Measurements from ENCODE around the gene CIRBP. TPM values are rescaled to one million over a fixed set of nuclear protein-coding genes. Genes with fewer than 3 reads are reported as not detected.

The CIRBP gene
- total RNA-seq, 1 experiment from 2014 or later: 66.6 TPM

DNA sequence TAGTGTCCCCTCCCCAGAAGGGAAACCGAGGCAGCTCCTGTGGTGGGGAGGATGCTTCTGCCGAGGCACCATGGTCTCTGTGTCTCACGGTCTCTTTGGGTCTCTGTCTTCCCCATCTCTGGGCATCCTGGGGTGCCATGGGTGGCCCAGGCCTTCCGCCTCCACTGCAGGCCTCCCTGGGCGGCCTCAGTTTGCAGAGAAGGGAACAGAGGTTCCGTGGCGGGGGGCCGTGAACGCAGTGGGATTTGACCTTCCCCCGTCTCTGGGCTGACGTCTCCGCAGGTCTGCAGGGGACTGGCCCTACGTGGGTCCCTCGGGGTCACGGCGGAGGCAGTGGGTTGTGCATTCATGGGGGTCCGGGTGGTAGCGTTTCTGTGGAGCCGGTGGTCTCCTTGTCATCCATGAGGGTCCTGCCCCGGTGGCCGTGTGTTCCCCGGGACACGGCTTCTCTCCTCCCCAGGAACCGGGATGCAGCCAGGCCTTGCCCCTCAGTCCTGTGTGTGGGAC is 21.1 kb downstream of the CIRBP start:
- no peaks in the 10 kb centered on the region for H3K36me3 ChIP-seq (ENCODE audit: control insufficient read depth, insufficient read depth, low read length)
- intact Hi-C loops (cut with micrococcal nuclease; ENCODE audit: unreplicated experiment): no loop called here
- DNase-seq (ENCODE audit: low read depth, low spot score) (no peak), ATAC-seq (no peak)
- ChIA-PET CTCF (no interaction called here), POLR2A (no interaction called here)
- no peak overlapping the region for H3K4me3 ChIP-seq (ENCODE audit: low read depth in 2 of 2, low read length in 2 of 2)
- H3K27ac ChIP-seq (ENCODE audit: low read length): no peak overlapping the region
- TF ChIP-seq TCF7L2 (IDR thresholded peaks at IDR 0.05; ENCODE audit: low read depth, low read length) (no peak), POLR2AphosphoS5 (IDR thresholded peaks at IDR 0.05; ENCODE audit: low read depth, low read length) (no peak), SIN3A (IDR thresholded peaks at IDR 0.05; ENCODE audit: borderline replicate concordance, insufficient read depth, low read depth, low read length) (no peak)
- TF ChIP-seq, protein P1, sequence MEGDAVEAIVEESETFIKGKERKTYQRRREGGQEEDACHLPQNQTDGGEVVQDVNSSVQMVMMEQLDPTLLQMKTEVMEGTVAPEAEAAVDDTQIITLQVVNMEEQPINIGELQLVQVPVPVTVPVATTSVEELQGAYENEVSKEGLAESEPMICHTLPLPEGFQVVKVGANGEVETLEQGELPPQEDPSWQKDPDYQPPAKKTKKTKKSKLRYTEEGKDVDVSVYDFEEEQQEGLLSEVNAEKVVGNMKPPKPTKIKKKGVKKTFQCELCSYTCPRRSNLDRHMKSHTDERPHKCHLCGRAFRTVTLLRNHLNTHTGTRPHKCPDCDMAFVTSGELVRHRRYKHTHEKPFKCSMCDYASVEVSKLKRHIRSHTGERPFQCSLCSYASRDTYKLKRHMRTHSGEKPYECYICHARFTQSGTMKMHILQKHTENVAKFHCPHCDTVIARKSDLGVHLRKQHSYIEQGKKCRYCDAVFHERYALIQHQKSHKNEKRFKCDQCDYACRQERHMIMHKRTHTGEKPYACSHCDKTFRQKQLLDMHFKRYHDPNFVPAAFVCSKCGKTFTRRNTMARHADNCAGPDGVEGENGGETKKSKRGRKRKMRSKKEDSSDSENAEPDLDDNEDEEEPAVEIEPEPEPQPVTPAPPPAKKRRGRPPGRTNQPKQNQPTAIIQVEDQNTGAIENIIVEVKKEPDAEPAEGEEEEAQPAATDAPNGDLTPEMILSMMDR (IDR thresholded peaks at IDR 0.05): no peak
- TF ChIP-seq, protein P2, sequence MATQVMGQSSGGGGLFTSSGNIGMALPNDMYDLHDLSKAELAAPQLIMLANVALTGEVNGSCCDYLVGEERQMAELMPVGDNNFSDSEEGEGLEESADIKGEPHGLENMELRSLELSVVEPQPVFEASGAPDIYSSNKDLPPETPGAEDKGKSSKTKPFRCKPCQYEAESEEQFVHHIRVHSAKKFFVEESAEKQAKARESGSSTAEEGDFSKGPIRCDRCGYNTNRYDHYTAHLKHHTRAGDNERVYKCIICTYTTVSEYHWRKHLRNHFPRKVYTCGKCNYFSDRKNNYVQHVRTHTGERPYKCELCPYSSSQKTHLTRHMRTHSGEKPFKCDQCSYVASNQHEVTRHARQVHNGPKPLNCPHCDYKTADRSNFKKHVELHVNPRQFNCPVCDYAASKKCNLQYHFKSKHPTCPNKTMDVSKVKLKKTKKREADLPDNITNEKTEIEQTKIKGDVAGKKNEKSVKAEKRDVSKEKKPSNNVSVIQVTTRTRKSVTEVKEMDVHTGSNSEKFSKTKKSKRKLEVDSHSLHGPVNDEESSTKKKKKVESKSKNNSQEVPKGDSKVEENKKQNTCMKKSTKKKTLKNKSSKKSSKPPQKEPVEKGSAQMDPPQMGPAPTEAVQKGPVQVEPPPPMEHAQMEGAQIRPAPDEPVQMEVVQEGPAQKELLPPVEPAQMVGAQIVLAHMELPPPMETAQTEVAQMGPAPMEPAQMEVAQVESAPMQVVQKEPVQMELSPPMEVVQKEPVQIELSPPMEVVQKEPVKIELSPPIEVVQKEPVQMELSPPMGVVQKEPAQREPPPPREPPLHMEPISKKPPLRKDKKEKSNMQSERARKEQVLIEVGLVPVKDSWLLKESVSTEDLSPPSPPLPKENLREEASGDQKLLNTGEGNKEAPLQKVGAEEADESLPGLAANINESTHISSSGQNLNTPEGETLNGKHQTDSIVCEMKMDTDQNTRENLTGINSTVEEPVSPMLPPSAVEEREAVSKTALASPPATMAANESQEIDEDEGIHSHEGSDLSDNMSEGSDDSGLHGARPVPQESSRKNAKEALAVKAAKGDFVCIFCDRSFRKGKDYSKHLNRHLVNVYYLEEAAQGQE (IDR thresholded peaks at IDR 0.05; ENCODE audit: insufficient read depth in 1 of 2, low read depth in 2 of 2, low read length in 1 of 2): no peak
- H3K27me3 ChIP-seq (ENCODE audit: control insufficient read depth, insufficient read depth, low read length): no peaks in the 10 kb centered on the region
- no TSS peak for BruUV-seq (replicated peaks)
- H3K9me3 ChIP-seq (ENCODE audit: control insufficient read depth, insufficient read depth, low read depth, low read length): no peaks in the 10 kb centered on the region
- in situ Hi-C loops (cut with HindIII; ENCODE audit: low pct_unique_long_range_greater_than_20kb, low sequenced_read_pairs): no loop called here
- H3K4me1 ChIP-seq (ENCODE audit: control insufficient read depth, insufficient read depth, low read length): peaks cover 16% of the 10 kb centered on the region

DNA sequence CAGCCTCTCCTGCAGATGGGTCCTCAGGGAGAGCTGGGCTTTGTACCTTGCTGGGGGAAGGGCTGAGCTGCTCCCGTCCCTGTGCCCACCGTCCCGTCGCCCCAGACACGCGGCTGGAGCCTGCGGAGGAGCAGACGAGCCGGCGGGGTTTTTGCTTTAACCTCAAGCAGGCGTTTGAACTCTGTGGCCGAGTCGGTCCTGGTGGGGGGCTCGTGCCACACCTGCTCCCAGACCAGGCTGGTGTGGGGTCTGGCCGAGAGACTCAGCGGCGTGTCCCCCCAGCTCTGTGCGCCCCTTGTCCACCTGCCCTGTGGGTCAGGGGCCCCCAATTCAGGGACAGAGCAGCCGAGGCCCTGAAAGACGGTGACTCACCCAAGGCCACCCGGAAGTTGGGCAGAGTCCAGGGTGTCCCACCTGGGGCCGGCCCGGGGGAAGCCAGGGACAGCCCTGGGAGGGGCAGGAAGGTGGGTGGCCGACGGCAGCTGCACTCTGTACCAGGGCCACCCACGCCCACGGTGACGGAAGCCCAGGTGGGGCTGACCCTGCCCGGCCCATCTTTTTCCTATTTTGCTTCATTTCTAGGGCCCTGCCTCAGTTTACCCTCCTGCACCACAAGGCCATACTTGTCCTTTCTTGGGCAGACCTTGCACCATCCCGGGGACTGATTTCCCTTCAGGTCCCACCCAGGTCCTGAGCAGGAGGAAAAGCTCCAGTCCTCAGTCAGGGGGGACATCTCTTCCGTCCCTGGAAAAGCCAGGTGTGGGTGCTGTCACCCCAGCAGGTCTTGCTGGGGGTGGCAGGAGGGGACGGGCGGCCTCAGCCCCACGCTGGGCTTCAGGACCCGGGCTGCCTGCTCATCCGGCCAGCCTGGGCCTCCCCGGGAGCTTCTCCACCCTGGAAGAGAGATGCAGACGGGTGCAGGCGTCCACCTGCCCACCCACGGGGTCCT is 21.8 kb downstream of the CIRBP start:
- ChIA-PET CTCF (interaction anchor here (0.7 kb wide), 2 partner anchors 12 to 181 kb away, joined by 3 to 9 read pairs; no protein-coding TSS in a partner anchor), POLR2A (no interaction called here)
- intact Hi-C loops (cut with micrococcal nuclease; ENCODE audit: unreplicated experiment): no loop called here

More for the DNA sequence above, 21.8 kb downstream of the CIRBP start:
- TF ChIP-seq SIN3A (IDR thresholded peaks at IDR 0.05; ENCODE audit: borderline replicate concordance, insufficient read depth, low read depth, low read length): no peak
- TF ChIP-seq, protein P2 (IDR thresholded peaks at IDR 0.05; ENCODE audit: insufficient read depth in 1 of 2, low read depth in 2 of 2, low read length in 1 of 2): no peak
- TF ChIP-seq TCF7L2 (IDR thresholded peaks at IDR 0.05; ENCODE audit: low read depth, low read length): no peak
- TF ChIP-seq POLR2AphosphoS5 (IDR thresholded peaks at IDR 0.05; ENCODE audit: low read depth, low read length): no peak
- TF ChIP-seq, protein P1 (IDR thresholded peaks at IDR 0.05): no peak
- BruUV-seq (replicated peaks): no TSS peak
- ATAC-seq (no peak), DNase-seq (ENCODE audit: low read depth, low spot score) (no peak)
- Histone ChIP-seq H3K4me3 (ENCODE audit: low read depth in 2 of 2, low read length in 2 of 2) (no peak overlapping the region), H3K27ac (ENCODE audit: low read length) (no peak overlapping the region), H3K4me1 (ENCODE audit: control insufficient read depth, insufficient read depth, low read length) (peaks cover 16% of the 10 kb centered on the region), H3K36me3 (ENCODE audit: control insufficient read depth, insufficient read depth, low read length) (no peaks in the 10 kb centered on the region), H3K27me3 (ENCODE audit: control insufficient read depth, insufficient read depth, low read length) (no peaks in the 10 kb centered on the region), H3K9me3 (ENCODE audit: control insufficient read depth, insufficient read depth, low read depth, low read length) (no peaks in the 10 kb centered on the region)
- in situ Hi-C loops (cut with HindIII; ENCODE audit: low pct_unique_long_range_greater_than_20kb, low sequenced_read_pairs): no loop called here

All from Panc1 (cell line).